ENCODE measurements around the gene C16orf92. TPM values are rescaled to one million over a fixed set of nuclear protein-coding genes. Genes with fewer than 3 reads are reported as not detected.

Gene C16orf92
- total RNA-seq, 1 donor from 2014 or later: not detected

GRCh38 chr16:30066761-30067583 lies 44.0 kb downstream of the C16orf92 start:
- DNase-seq: peak; percentile 55
- no peak for TF ChIP-seq CTCF (IDR thresholded peaks at IDR 0.05; ENCODE audit: borderline replicate concordance)
- H3K4me3 ChIP-seq: peak overlapping the region; percentile 93
- no peaks in the 10 kb centered on the region for H3K9me3 ChIP-seq (replicated peaks)
- H3K4me1 ChIP-seq: peaks cover 87% of the 10 kb centered on the region
- H3K27ac ChIP-seq (replicated peaks): peak overlapping the region; percentile 100
- no peaks in the 10 kb centered on the region for H3K27me3 ChIP-seq (ENCODE audit: low read depth)
- intact Hi-C loops (cut with micrococcal nuclease): no loop called here
- H3K36me3 ChIP-seq: peaks cover 53% of the 10 kb centered on the region

DNA sequence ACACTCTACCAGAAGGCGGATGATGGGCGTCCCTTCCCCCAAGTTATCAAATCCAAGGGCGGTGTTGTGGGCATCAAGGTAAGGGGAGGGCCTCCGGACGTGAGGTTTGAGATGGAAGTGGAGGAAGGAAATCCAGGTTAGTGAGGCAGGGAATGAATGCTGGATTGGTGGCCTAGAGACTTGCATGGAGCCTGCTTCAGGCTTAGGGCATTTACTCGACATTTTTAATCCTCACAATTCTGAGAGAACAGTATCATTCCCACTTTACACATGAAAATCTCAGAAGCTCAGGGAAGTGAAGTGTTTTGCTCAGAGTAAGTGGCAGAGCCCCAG lies 44.6 kb downstream of the C16orf92 start:
- TF ChIP-seq CTCF (IDR thresholded peaks at IDR 0.05; ENCODE audit: borderline replicate concordance): no peak
- Histone ChIP-seq H3K27ac (replicated peaks) (peak overlapping the region; percentile 100), H3K36me3 (peaks cover 59% of the 10 kb centered on the region), H3K4me1 (peaks cover 87% of the 10 kb centered on the region), H3K27me3 (ENCODE audit: low read depth) (no peaks in the 10 kb centered on the region), H3K9me3 (replicated peaks) (no peaks in the 10 kb centered on the region), H3K4me3 (peak overlapping the region; percentile 93)
- intact Hi-C loops (cut with micrococcal nuclease): no loop called here
- DNase-seq: no peak

DNA sequence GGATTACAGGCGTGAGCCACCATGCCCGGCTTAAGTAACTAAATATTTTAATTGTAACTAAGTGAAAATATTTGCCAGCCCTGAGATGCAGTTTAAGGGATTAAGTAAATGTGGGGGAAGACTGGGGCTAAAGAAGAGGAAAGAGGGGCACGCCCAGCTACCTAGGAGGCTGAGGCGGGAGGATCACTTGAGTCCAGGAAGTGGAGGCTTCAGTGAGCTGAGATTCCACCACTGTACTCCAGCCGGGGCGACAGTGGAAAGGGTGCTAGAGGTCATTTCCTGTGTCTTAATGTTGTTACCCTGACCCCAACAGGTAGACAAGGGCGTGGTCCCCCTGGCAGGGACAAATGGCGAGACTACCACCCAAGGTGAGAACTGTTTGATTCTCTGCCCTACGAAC lies 45.3 kb downstream of the C16orf92 start:
- no peak for DNase-seq
- Histone ChIP-seq H3K9me3 (replicated peaks) (no peaks in the 10 kb centered on the region), H3K4me1 (peaks cover 81% of the 10 kb centered on the region), H3K4me3 (peak overlapping the region; percentile 93), H3K27ac (replicated peaks) (peak overlapping the region; percentile 100), H3K27me3 (ENCODE audit: low read depth) (no peaks in the 10 kb centered on the region), H3K36me3 (peaks cover 67% of the 10 kb centered on the region)
- intact Hi-C loops (cut with micrococcal nuclease): no loop called here
- TF ChIP-seq CTCF (IDR thresholded peaks at IDR 0.05; ENCODE audit: borderline replicate concordance): no peak

- TF ChIP-seq CTCF (IDR thresholded peaks at IDR 0.05; ENCODE audit: borderline replicate concordance): peak; percentile 50
- Histone ChIP-seq H3K4me1 (peaks cover 75% of the 10 kb centered on the region), H3K27me3 (ENCODE audit: low read depth) (no peaks in the 10 kb centered on the region), H3K27ac (replicated peaks) (peak overlapping the region; percentile 100), H3K36me3 (peaks cover 73% of the 10 kb centered on the region), H3K4me3 (peak overlapping the region; percentile 93), H3K9me3 (replicated peaks) (no peaks in the 10 kb centered on the region)
- DNase-seq: no peak
- intact Hi-C loops (cut with micrococcal nuclease): no loop called here
Observed at GRCh38 chr16:30068750-30069610, 46.0 kb downstream of the C16orf92 start.

DNA sequence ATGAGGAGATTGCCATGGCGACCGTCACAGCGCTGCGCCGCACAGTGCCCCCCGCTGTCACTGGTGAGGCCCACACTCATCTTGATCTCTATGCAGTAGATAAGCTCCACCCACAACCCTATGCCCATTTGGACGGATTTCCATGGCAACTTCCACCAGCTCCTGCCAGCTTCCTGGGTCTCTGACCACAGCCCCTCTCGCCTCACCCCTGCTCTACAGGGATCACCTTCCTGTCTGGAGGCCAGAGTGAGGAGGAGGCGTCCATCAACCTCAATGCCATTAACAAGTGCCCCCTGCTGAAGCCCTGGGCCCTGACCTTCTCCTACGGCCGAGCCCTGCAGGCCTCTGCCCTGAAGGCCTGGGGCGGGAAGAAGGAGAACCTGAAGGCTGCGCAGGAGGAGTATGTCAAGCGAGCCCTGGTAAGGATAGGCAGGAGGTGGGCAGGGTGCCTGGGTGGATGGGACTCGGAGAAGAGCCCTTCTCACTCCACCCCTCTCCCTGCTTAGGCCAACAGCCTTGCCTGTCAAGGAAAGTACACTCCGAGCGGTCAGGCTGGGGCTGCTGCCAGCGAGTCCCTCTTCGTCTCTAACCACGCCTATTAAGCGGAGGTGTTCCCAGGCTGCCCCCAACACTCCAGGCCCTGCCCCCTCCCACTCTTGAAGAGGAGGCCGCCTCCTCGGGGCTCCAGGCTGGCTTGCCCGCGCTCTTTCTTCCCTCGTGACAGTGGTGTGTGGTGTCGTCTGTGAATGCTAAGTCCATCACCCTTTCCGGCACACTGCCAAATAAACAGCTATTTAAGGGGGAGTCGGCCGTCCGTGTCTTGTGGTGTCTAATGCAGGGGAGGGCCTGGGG lies 46.8 kb downstream of the C16orf92 start:
- Histone ChIP-seq H3K27ac (replicated peaks) (peak overlapping the region; percentile 100), H3K9me3 (replicated peaks) (no peaks in the 10 kb centered on the region), H3K4me1 (peaks cover 70% of the 10 kb centered on the region), H3K4me3 (peak overlapping the region; percentile 93), H3K36me3 (peaks cover 76% of the 10 kb centered on the region), H3K27me3 (ENCODE audit: low read depth) (no peaks in the 10 kb centered on the region)
- intact Hi-C loops (cut with micrococcal nuclease): no loop called here
- TF ChIP-seq CTCF (IDR thresholded peaks at IDR 0.05; ENCODE audit: borderline replicate concordance): no peak
- peak; percentile 46 for DNase-seq

All from left ventricle myocardium inferior (tissue), 1 donor.